ENCODE data around the gene MSGN1. TPM values are rescaled to one million over a fixed set of nuclear protein-coding genes. Genes with fewer than 3 reads are reported as not detected.
A peak's percentile ranks its signal among the peaks of the same experiment; 100 is the strongest.

Gene MSGN1
- total RNA-seq, 1 experiment from 2014 or later: not detected

DNA sequence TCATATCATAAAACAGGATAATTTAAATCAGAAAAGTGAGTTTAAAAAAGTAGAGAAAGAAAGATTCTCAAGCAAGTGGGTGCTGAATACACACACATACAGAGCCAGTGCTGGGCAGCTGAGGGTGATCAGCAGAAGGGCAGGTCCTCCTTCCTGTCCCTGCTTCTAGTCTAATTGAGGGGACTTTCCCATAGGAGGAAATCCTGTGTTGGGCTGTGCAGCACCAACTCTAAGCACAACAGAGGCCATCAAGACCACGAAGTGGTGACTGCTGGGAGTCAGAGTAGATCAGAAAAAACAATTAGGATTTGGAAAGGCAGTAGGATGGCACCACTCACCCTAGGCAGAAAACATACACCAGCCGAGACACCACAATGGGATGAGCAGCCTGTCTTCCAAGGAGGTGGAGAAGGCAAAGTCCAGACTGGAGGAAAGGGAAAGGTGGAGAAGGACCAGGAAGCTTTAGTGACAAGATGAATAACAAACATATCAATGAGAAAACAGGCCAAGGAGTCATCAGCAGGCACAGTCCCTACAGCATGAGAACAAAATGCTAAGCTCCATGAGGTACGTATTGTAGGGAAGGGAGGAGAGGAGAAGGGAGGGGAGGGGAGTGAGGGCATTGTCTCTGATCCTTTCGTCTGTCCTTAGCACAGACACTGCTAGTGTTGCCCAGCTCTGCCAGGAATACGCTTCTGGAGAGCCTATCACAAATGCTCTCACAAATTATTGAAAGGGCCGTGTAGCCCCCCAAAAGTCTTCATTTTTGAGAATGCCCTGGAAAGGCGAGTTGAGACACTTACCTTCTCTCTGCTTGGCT, 16.7 kb upstream of the MSGN1 start:
- no peaks in the 10 kb centered on the region for H3K79me1 ChIP-seq (ENCODE audit: insufficient read depth, low read depth, low read length, poor library complexity, severe bottlenecking)
- Mint-ChIP-seq H3K36me3 (ENCODE audit: insufficient read depth in 1 of 3, low read depth in 3 of 3) (no peaks in the 10 kb centered on the region), H3K9me3 (no peaks in the 10 kb centered on the region), H3K27ac (peak overlapping the region in 1 of 3 experiments; percentile 73; a peak in 1 of 7 replicates), H3K27me3 (ENCODE audit: low read depth) (peaks cover 4% of the 10 kb centered on the region), H3K4me3 (no peak overlapping the region), H3K4me1 (peaks cover 0 to 4% of the 10 kb centered on the region in 2 experiments; a peak in 1 of 4 replicates)
- no peak overlapping the region for H3K14ac ChIP-seq (ENCODE audit: insufficient read depth, low read length)
- no peak overlapping the region for H2BK120ac ChIP-seq (ENCODE audit: low read depth, low read length, poor library complexity, severe bottlenecking)
- no peaks in the 10 kb centered on the region; the same call in 1 of the 2 replicates for H3K4me1 ChIP-seq (ENCODE audit: insufficient read depth, low read length)
- no peak overlapping the region for H2BK5ac ChIP-seq (ENCODE audit: insufficient read length, low read length)
- no peaks in the 10 kb centered on the region for H3K79me2 ChIP-seq (ENCODE audit: insufficient read depth, low read length)
- no peak overlapping the region for H2BK12ac ChIP-seq (ENCODE audit: insufficient read length, low read depth, low read length)
- H3K23ac ChIP-seq (ENCODE audit: insufficient read length, low read depth, low read length): no peak overlapping the region
- no peaks in the 10 kb centered on the region for H3K23me2 ChIP-seq (ENCODE audit: insufficient read length, low read depth, low read length, poor library complexity, severe bottlenecking)
- no peak overlapping the region for H3K18ac ChIP-seq (ENCODE audit: insufficient read length, low read depth, low read length)
- no peak overlapping the region for H2BK15ac ChIP-seq (ENCODE audit: low read depth, low read length)
- no peak overlapping the region for H3T11ph ChIP-seq (ENCODE audit: low read length)
- no peak overlapping the region for H4K8ac ChIP-seq (replicated peaks; ENCODE audit: insufficient read length, low read depth, low read length)
- no peak overlapping the region for H3K9ac ChIP-seq (ENCODE audit: extremely low read depth, insufficient read length, low read length)
- no peaks in the 10 kb centered on the region for H4K20me1 ChIP-seq (ENCODE audit: control insufficient read depth, insufficient read depth, insufficient read length)
- no peak overlapping the region for H2AK5ac ChIP-seq (ENCODE audit: insufficient read length, low read length)
- TF ChIP-seq, protein P1, sequence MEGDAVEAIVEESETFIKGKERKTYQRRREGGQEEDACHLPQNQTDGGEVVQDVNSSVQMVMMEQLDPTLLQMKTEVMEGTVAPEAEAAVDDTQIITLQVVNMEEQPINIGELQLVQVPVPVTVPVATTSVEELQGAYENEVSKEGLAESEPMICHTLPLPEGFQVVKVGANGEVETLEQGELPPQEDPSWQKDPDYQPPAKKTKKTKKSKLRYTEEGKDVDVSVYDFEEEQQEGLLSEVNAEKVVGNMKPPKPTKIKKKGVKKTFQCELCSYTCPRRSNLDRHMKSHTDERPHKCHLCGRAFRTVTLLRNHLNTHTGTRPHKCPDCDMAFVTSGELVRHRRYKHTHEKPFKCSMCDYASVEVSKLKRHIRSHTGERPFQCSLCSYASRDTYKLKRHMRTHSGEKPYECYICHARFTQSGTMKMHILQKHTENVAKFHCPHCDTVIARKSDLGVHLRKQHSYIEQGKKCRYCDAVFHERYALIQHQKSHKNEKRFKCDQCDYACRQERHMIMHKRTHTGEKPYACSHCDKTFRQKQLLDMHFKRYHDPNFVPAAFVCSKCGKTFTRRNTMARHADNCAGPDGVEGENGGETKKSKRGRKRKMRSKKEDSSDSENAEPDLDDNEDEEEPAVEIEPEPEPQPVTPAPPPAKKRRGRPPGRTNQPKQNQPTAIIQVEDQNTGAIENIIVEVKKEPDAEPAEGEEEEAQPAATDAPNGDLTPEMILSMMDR (conservative IDR thresholded peaks at IDR 0.05): no peak
- no peak overlapping the region for H4K5ac ChIP-seq (ENCODE audit: insufficient read length, low read depth, low read length)
- H3K4ac ChIP-seq (ENCODE audit: low read depth, low read length): no peak overlapping the region
- no peaks in the 10 kb centered on the region for H3K9me3 ChIP-seq (ENCODE audit: control insufficient read depth, low read depth, low read length)
- DNase-seq: no peak
- H3K27me3 ChIP-seq (ENCODE audit: insufficient read depth, low read length): no peaks in the 10 kb centered on the region
- H2AFZ ChIP-seq (ENCODE audit: low read length): no peak overlapping the region
- no CpG with 5 or more reads among the region's 7 CpGs for WGBS (ENCODE audit: extremely low coverage, insufficient read length, low lambda C conversion rate)
- no peak overlapping the region for H3K27ac ChIP-seq (ENCODE audit: insufficient read length, low read depth, low read length)
- H4K91ac ChIP-seq (ENCODE audit: insufficient read length, low read depth, low read length): no peak overlapping the region
- no peak overlapping the region for H3K56ac ChIP-seq (ENCODE audit: insufficient read length, low read depth, low read length)
- H2BK20ac ChIP-seq (ENCODE audit: low read depth, low read length, poor library complexity, severe bottlenecking): no peak overlapping the region
- H3K4me2 ChIP-seq (ENCODE audit: insufficient read depth, insufficient read length, low read length): no peak overlapping the region

Measured in H9 (cell line).